Measurements from ENCODE around the gene SDR42E1. TPM values are rescaled to one million over a fixed set of nuclear protein-coding genes. Genes with fewer than 3 reads are reported as not detected.

Gene SDR42E1
- total RNA-seq, 2 donors from 2014 or later = 0.41 to 0.56 TPM

DNA sequence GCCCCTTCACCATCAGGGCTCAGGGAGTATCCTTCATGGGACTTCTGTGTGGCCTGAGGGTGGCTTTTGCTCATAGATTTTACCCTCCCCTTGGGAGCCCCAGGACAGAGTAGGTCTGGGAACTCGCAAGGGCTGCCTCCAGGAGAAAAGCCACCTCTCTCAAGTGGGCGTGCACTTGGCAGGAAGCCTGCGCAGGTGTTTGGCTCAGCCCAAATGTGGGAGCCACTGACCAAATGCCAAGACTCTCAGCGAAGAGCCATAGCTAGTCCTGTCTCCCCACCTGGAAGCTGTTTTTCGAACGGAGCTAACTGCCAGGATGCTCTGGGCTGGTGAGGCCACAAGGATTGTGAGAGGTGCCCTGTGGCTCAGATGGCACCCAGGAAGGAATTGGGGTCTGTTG lies 21.7 kb upstream of the SDR42E1 start:
- no peaks in the 10 kb centered on the region for H3K4me1 ChIP-seq (ENCODE audit: control insufficient read depth in 1 of 2, low read depth in 2 of 2)
- no peak overlapping the region for H3K4me3 ChIP-seq
- TF ChIP-seq, protein P1, sequence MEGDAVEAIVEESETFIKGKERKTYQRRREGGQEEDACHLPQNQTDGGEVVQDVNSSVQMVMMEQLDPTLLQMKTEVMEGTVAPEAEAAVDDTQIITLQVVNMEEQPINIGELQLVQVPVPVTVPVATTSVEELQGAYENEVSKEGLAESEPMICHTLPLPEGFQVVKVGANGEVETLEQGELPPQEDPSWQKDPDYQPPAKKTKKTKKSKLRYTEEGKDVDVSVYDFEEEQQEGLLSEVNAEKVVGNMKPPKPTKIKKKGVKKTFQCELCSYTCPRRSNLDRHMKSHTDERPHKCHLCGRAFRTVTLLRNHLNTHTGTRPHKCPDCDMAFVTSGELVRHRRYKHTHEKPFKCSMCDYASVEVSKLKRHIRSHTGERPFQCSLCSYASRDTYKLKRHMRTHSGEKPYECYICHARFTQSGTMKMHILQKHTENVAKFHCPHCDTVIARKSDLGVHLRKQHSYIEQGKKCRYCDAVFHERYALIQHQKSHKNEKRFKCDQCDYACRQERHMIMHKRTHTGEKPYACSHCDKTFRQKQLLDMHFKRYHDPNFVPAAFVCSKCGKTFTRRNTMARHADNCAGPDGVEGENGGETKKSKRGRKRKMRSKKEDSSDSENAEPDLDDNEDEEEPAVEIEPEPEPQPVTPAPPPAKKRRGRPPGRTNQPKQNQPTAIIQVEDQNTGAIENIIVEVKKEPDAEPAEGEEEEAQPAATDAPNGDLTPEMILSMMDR (IDR thresholded peaks at IDR 0.05) = no peak
- H3K9me3 ChIP-seq = no peaks in the 10 kb centered on the region
- no peak for DNase-seq (ENCODE audit: low spot score)
- H3K27ac ChIP-seq = no peak overlapping the region
- ATAC-seq (ENCODE audit: insufficient number of reproducible peaks, low FRiP score, low read depth) = no peak
- no peaks in the 10 kb centered on the region for H3K36me3 ChIP-seq
- H3K27me3 ChIP-seq (replicated peaks; ENCODE audit: insufficient read depth) = no peaks in the 10 kb centered on the region

DNA sequence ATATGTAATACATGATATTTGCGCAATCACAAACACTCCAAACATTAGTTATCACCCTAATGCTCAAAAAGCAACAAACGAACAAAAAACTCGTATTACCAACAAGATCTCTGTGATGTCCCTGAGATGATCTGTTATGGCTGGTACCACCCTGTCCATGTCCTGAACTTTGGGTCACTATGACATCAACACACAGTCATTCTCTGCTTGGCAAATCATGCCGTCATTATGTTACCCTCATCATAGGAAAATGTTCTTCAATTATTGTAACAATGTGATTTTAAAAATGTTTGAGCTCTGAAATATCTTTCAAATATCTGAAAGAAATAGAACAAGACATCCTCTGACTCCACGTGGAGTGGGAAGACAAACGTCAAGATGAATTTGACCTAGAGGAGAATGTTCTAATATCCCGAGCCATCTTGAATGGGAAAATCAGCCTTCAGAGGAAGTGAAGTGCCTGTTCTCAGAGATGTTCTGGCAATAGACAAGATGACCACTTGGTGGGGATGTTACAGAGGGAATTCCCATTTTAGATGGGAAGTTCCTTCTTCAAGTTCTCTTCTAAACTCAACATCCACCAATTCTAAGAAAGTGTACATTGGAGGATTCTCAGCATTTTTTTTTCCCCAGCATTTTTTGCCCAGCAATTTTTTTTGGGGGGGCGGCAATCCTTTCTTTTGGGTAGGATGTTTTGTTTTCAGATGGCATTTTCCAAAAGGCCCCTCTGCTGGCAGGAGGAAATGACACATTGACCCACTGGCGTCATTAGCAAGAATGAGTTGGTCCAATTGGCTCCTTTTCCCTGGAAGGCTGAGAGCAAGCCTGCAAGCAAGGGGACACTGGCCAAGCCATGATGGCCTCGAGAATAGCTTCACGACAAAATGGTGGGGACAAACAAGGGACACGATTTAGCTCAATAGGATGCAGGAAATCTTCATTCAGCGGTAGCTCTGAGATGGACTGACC lies 20.1 kb upstream of the SDR42E1 start:
- Histone ChIP-seq H3K27ac (no peak overlapping the region), H3K9me3 (no peaks in the 10 kb centered on the region), H3K27me3 (replicated peaks; ENCODE audit: insufficient read depth) (no peaks in the 10 kb centered on the region), H3K4me3 (no peak overlapping the region), H3K4me1 (ENCODE audit: control insufficient read depth in 1 of 2, low read depth in 2 of 2) (no peaks in the 10 kb centered on the region), H3K36me3 (no peaks in the 10 kb centered on the region)
- DNase-seq (ENCODE audit: low spot score) (no peak), ATAC-seq (ENCODE audit: insufficient number of reproducible peaks, low FRiP score, low read depth) (no peak)
- TF ChIP-seq, protein P1 (IDR thresholded peaks at IDR 0.05) = no peak

DNA sequence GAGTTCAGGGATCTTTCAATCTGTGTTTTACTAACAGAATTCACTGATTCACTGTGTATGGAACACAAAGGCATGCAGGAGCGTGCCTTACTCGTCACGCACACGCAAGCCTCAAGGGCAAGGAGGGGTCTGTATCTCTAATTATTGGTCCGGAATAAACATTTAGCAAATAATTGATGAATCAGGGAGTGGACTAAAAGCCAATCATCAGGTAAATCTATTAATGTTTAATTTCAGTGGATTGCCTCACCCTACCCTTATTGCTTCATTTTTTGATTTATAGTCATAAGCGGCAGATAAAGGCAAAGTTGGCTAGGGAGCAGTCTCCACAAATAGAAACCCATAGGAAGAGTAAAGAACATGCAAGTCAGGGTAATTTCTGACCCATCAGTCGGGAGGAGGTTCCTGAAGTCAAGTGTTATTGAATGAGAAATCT lies 16.4 kb upstream of the SDR42E1 start:
- TF ChIP-seq, protein P1 (IDR thresholded peaks at IDR 0.05) = no peak
- no peaks in the 10 kb centered on the region for H3K9me3 ChIP-seq
- no peaks in the 10 kb centered on the region for H3K36me3 ChIP-seq

DNA sequence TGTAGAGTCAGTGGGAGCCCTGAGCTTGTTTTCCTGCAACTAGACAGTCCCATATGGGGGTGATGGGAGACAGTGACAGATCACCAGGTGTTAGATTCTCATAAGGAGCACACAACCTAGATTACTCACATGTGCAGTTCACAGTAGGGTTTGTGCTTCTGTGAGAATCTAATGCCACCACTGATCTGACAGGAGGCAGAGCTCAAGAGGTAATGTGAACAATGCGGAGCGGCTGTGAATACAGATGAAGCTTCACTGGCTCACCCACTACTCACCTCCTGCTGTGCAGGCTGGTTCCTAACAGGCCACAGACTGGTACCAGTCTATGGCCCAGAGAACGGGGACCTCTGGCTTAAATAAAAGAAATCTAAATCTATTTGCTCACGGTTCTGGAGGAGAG lies 13.6 kb upstream of the SDR42E1 start:
- no peaks in the 10 kb centered on the region for H3K27me3 ChIP-seq (replicated peaks; ENCODE audit: insufficient read depth)
- no peaks in the 10 kb centered on the region for H3K36me3 ChIP-seq
- TF ChIP-seq, protein P1 (IDR thresholded peaks at IDR 0.05) = no peak
- H3K9me3 ChIP-seq = no peaks in the 10 kb centered on the region
- ATAC-seq (ENCODE audit: insufficient number of reproducible peaks, low FRiP score, low read depth) (no peak), DNase-seq (ENCODE audit: low spot score) (no peak)
- no peak overlapping the region for H3K4me3 ChIP-seq
- no peaks in the 10 kb centered on the region for H3K4me1 ChIP-seq (ENCODE audit: control insufficient read depth in 1 of 2, low read depth in 2 of 2)
- H3K27ac ChIP-seq = no peak overlapping the region

More for the DNA sequence above, 16.4 kb upstream of the SDR42E1 start:
- H3K4me3 ChIP-seq = no peak overlapping the region
- no peaks in the 10 kb centered on the region for H3K4me1 ChIP-seq (ENCODE audit: control insufficient read depth in 1 of 2, low read depth in 2 of 2)
- no peak overlapping the region for H3K27ac ChIP-seq
- ATAC-seq (ENCODE audit: insufficient number of reproducible peaks, low FRiP score, low read depth) (no peak), DNase-seq (ENCODE audit: low spot score) (no peak)
- no peaks in the 10 kb centered on the region for H3K27me3 ChIP-seq (replicated peaks; ENCODE audit: insufficient read depth)

DNA sequence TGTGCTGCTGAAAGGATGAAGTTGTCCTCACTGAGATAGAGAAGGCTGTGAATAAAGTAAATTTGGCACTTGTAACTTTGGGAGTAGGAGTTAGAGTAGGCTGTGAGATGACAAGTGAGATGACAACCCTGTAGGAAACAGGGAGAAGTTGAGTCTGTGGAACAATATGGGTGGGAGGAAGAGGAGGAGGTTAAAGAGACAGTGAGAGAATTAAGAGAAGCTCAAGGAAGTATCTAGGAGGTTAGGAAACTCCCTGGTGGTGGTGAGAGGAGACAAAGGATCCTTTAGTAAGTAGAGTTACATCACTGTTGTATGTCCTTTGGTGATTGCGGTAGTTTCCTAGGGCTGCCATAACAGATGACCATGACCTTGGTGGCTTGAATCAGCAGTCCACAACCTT lies 13.0 kb upstream of the SDR42E1 start:
- ATAC-seq (ENCODE audit: insufficient number of reproducible peaks, low FRiP score, low read depth) (no peak), DNase-seq (ENCODE audit: low spot score) (no peak)
- Histone ChIP-seq H3K9me3 (no peaks in the 10 kb centered on the region), H3K4me3 (no peak overlapping the region), H3K36me3 (no peaks in the 10 kb centered on the region), H3K27me3 (replicated peaks; ENCODE audit: insufficient read depth) (no peaks in the 10 kb centered on the region), H3K4me1 (ENCODE audit: control insufficient read depth in 1 of 2, low read depth in 2 of 2) (no peaks in the 10 kb centered on the region), H3K27ac (no peak overlapping the region)
- TF ChIP-seq, protein P1 (IDR thresholded peaks at IDR 0.05) = no peak

All from thoracic aorta (tissue), 2 donors.